Aorta (tissue), 5 donors: ENCODE measurements around the gene ZBTB25. TPM values are rescaled to one million over a fixed set of nuclear protein-coding genes. Genes with fewer than 3 reads are reported as not detected.

Experiments
- ATAC-seq: fragments of 200-7000 bp; cut with Tn5 transposase; one replicate; pipeline ENCODE4 v1.9.1; 2022; ENCODE audit warnings: moderate library complexity; ENCODE audit not compliant: low FRiP score
- DNase-seq, 2 donors: peaks; one replicate each; pipeline ENCODE4 v3.0.0-alpha.2; 2020
- H3K27ac ChIP-seq, 2 donors: one replicate each; pipeline ENCODE4 v1.5.1; 2013; ENCODE audit warnings: low read length in 2 of 2, mild to moderate bottlenecking in 2 of 2, moderate library complexity in 2 of 2, control low read depth in 1 of 2, inconsistent platforms in 1 of 2, low read depth in 1 of 2
- H3K27me3 ChIP-seq, 2 donors: one replicate each; pipeline ENCODE4 v1.6.1; 2013; ENCODE audit warnings: control low read depth in 1 of 2, low read length in 1 of 2, mild to moderate bottlenecking in 1 of 2, moderate library complexity in 1 of 2; ENCODE audit not compliant: insufficient read depth in 2 of 2, control insufficient read depth in 1 of 2
- H3K36me3 ChIP-seq, 2 donors: one replicate each; pipeline ENCODE4 v1.6.1; 2013; ENCODE audit warnings: control low read depth in 1 of 2, low read length in 1 of 2, mild to moderate bottlenecking in 1 of 2; ENCODE audit not compliant: insufficient read depth in 2 of 2, control insufficient read depth in 1 of 2
- H3K4me1 ChIP-seq, 2 donors: one replicate each; pipeline ENCODE4 v1.6.1; 2013; ENCODE audit warnings: low read length in 2 of 2, control low read depth in 1 of 2, mild to moderate bottlenecking in 1 of 2, moderate library complexity in 1 of 2; ENCODE audit not compliant: insufficient read depth in 2 of 2, control insufficient read depth in 1 of 2
- H3K4me3 ChIP-seq, 2 donors: one replicate each; pipeline ENCODE4 v1.5.1; 2013; ENCODE audit warnings: low read length in 2 of 2, control low read depth in 1 of 2, mild to moderate bottlenecking in 1 of 2
- H3K9me3 ChIP-seq: one replicate; pipeline ENCODE4 v1.6.1; 2013; ENCODE audit warnings: mild to moderate bottlenecking, low read length; ENCODE audit not compliant: control insufficient read depth
- WGBS, 2 donors: extraction: QIAGEN DNeasy Blood & Tissue Kit; methylation state at CpG; one replicate each; pipeline ENCODE4 v1.1.7; 2013; 5-methylcytosine and 5-hydroxymethylcytosine counted together
- intact Hi-C, 2 donors: fragments of 100-400 bp; cut with DNase I; formaldehyde crosslinking; loops; one replicate each; pipeline versions ENCODE4 v1.14.2 to v1.15.0; 2022
- polyA plus RNA-seq, 2 donors: library from polyadenylated mRNA; stranded (reverse); fragments of 200-250 nt; gene quantifications; one replicate each; pipeline ENCODE4 v1.2.3, GENCODE V29; 2013
- total RNA-seq, 2 donors: library from RNA; stranded (reverse); fragmentation: NEBNext Ultra II Directional; extraction: Animal tissue kit (Norgen Biotek cat#: 25700); gene quantifications; one replicate each; pipeline ENCODE4 v1.2.1, GENCODE V29; 2021
- donor health status: healthy with polysubstance abuse.
- donor health status: Bipolar disorder and iron deficiency.
- donor health status: DM: no; HTN: no; CAD: no.
- donor health status: DM: no; HTN: no; CAD: no.
- donor health status: DM: yes; HTN: yes; CAD: no.

The ZBTB25 gene
- total and polyA plus RNA-seq, 4 donors = 0.38 to 25.4 (median 12.2) TPM

DNA sequence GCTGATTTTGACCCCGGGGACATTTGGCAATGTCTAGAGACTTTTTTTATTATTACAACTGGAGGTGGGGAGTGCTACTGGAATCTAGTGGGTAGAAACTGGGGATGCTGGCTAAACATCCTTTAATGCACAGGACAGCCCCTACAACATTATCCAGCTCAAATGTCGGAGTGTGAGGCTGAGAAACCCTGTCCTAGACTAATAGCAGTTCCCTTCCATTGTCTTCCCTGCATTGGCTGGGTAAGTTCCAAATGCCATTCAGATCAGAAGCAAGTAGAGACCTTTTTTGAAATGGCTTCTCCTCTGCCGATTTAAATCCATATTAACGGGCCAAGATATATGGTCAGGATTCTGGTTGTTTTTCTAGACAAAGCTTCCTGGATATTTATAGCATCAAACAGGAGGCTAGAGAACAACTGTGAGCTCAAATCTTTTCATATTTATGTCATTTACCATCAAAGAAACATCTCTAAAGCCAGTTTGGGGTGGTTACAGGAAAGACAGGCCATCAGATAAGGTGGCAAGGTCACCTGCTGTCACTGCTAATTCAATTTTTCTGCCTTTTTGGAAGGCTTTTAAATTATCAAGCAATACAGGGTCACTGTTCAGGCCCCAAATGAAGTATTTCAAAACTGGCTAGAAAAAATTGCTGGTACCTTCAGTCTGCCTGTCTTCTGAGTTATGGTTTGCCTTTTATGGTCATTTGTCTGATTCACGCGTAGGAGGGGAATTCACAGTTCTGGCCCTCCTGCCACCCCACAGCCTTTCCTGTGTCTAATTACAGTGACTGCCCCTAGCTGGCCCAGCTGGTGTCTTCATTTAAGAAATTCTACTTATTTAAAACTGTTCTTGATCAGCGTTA lies 58.4 kb downstream of the ZBTB25 start:
- Histone ChIP-seq H3K27ac (peak overlapping the region; percentile 87 to 97), H3K27me3 (no peaks in the 10 kb centered on the region), H3K4me3 (no peak overlapping the region), H3K9me3 (no peaks in the 10 kb centered on the region), H3K36me3 (peaks cover 0 to 2% of the 10 kb centered on the region in 2 donors), H3K4me1 (peaks cover 0 to 2% of the 10 kb centered on the region in 2 donors)
- ATAC-seq = peak; percentile 67
- intact Hi-C loops = no loop called here
- 21 to 27% methylated on average over 7 of the region's 7 CpGs for WGBS, 2 donors
- DNase-seq = peak in 1 of 2 donors; percentile 52

DNA sequence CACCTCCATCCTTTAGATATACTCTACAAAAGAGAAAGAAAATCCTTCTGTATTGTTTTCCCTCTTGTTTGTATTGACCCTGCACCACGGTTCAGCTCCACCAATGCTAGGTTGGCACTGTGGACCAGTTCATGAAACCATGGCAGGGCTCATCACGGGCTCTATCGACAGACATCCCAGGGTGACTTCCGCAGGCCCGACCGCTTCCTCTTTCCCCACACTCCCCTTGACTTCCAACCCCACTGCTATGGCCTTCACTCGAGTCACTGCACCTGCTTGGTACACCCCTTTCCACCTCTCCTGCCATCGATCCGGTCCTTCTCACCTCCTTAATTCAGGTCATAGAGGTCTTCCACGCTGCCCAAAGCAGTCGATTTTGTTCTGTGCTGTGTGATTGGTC lies 59.5 kb downstream of the ZBTB25 start:
- Histone ChIP-seq H3K27ac (peak overlapping the region; percentile 34 to 47), H3K36me3 (peaks cover 0 to 2% of the 10 kb centered on the region in 2 donors), H3K27me3 (no peaks in the 10 kb centered on the region), H3K9me3 (no peaks in the 10 kb centered on the region), H3K4me3 (no peak overlapping the region), H3K4me1 (peaks cover 1 to 2% of the 10 kb centered on the region in 2 donors)
- intact Hi-C loops = no loop called here
- ATAC-seq = no peak
- no peak for DNase-seq
- WGBS, 2 donors = 93 to 95% methylated on average over 11 of the region's 11 CpGs

GRCh38 chr14:64442300-64442988 lies 61.2 kb downstream of the ZBTB25 start:
- no peaks in the 10 kb centered on the region for H3K9me3 ChIP-seq
- H3K27me3 ChIP-seq = no peaks in the 10 kb centered on the region
- H3K36me3 ChIP-seq = peaks cover 0 to 2% of the 10 kb centered on the region in 2 donors
- intact Hi-C loops = no loop called here
- H3K4me1 ChIP-seq = peaks cover 2 to 3% of the 10 kb centered on the region in 2 donors
- ATAC-seq (peak; percentile 37), DNase-seq (no peak)
- 38 to 46% methylated on average over 17 of the region's 17 CpGs for WGBS, 2 donors
- H3K27ac ChIP-seq = peak overlapping the region; percentile 18 to 20
- H3K4me3 ChIP-seq = no peak overlapping the region

DNA sequence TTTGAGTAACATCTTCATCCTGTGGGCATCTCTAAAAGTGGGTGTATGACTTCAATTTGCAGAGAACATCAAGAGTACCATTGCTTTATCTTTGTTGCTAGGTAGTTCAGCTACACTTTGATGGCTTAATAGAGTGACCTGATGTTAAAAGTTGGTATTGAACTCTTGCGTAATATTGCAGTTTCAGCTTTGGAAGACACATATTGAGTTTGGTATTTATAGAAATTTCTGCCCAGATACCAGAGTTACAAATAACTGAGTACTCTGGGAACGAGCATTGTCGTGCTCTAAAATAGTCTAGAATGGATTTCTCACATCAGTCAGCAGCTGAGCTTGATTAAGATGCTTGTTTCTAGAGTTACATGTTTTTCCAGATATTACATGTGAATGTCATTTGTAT lies 63.1 kb downstream of the ZBTB25 start:
- 73 to 79% methylated on average over 3 of the region's 3 CpGs for WGBS, 2 donors
- peaks cover 0 to 2% of the 10 kb centered on the region in 2 donors for H3K36me3 ChIP-seq
- intact Hi-C loops = no loop called here
- H3K27me3 ChIP-seq = no peaks in the 10 kb centered on the region
- peaks cover 2 to 3% of the 10 kb centered on the region in 2 donors for H3K4me1 ChIP-seq
- no peak overlapping the region for H3K27ac ChIP-seq
- DNase-seq (no peak), ATAC-seq (no peak)
- H3K4me3 ChIP-seq = no peak overlapping the region
- no peaks in the 10 kb centered on the region for H3K9me3 ChIP-seq

DNA sequence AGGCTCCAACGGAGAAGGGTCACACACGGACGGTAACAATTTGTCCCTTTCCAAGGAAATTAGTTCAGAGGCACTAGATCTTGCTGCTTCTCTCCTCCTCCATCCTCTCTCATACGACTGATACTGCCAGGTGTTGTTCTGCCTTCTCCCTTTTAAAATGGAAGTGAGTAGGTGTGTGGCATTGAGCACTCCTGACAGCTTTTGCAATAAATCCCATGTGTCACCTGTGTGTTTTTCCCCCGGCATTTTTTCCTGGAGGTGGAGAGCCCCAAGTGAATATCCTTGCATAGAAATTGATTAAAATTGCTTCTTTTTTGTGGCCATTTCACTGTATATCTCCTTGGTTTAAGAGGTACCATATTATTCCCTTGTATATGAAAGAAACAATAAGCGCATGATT lies 64.5 kb downstream of the ZBTB25 start:
- H3K36me3 ChIP-seq = peaks cover 0 to 2% of the 10 kb centered on the region in 2 donors
- H3K4me3 ChIP-seq = no peak overlapping the region
- intact Hi-C loops = no loop called here
- H3K27ac ChIP-seq = peak overlapping the region; percentile 93 to 99
- H3K4me1 ChIP-seq = peaks cover 0 to 3% of the 10 kb centered on the region in 2 donors
- no peak for DNase-seq
- no peaks in the 10 kb centered on the region for H3K27me3 ChIP-seq
- WGBS, 2 donors = 64 to 69% methylated on average over 6 of the region's 6 CpGs
- H3K9me3 ChIP-seq = no peaks in the 10 kb centered on the region
- ATAC-seq = no peak

- H3K9me3 ChIP-seq = no peaks in the 10 kb centered on the region
- H3K4me1 ChIP-seq = peaks cover 0 to 3% of the 10 kb centered on the region in 2 donors
- DNase-seq (peak in 1 of 2 donors; percentile 53), ATAC-seq (peak; percentile 63)
- intact Hi-C loops = no loop called here
- H3K4me3 ChIP-seq = no peak overlapping the region
- H3K36me3 ChIP-seq = peaks cover 0 to 2% of the 10 kb centered on the region in 2 donors
- H3K27me3 ChIP-seq = no peaks in the 10 kb centered on the region
- WGBS, 2 donors = 2 to 3% methylated on average over 3 of the region's 3 CpGs
- peak overlapping the region; percentile 62 to 97 for H3K27ac ChIP-seq
Observed at GRCh38 chr14:64438181-64438841, 65.3 kb downstream of the ZBTB25 start.

GRCh38 chr14:64434528-64434927 lies 69.1 kb downstream of the ZBTB25 start:
- WGBS, 2 donors = 77 to 82% methylated on average over 3 of the region's 3 CpGs
- Histone ChIP-seq H3K9me3 (no peaks in the 10 kb centered on the region), H3K27ac (no peak overlapping the region), H3K27me3 (no peaks in the 10 kb centered on the region), H3K4me1 (peaks cover 0 to 3% of the 10 kb centered on the region in 2 donors), H3K36me3 (peaks cover 0 to 2% of the 10 kb centered on the region in 2 donors), H3K4me3 (no peak overlapping the region)
- ATAC-seq = no peak
- intact Hi-C loops = loop anchor here in 1 of 2 donors (5.0 kb wide), 1 partner anchor 43 kb away; no protein-coding TSS in a partner anchor
- no peak for DNase-seq

DNA sequence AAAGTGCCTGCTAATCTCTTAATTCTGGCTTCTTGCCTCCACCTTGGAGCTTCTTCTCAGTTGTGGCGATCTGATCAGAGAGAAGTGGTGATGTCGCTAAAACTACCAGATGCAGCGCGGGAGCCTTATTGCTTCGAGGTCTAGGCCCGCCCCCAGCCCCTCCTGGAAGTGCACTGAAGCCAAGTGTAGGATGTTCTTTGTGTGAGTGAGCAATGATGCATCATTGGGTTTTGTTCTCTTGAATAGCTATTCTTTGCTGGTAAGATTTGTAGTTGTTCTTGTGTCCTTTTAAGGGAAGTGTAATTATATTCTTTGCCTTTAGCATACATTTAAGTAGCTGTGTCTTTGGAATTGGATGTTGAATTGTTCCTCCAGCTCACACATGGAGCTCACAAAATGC lies 79.7 kb downstream of the ZBTB25 start:
- Histone ChIP-seq H3K27me3 (no peaks in the 10 kb centered on the region), H3K4me3 (no peak overlapping the region), H3K9me3 (no peaks in the 10 kb centered on the region), H3K27ac (no peak overlapping the region), H3K36me3 (peaks cover 6 to 14% of the 10 kb centered on the region in 2 donors), H3K4me1 (no peaks in the 10 kb centered on the region)
- no peak for ATAC-seq
- intact Hi-C loops = no loop called here
- DNase-seq = no peak
- WGBS, 2 donors = 93 to 95% methylated on average over 6 of the region's 6 CpGs
